Urothelium cell line (cell line): ENCODE data around the gene EIF2B2.

Source experiments
- DNase-seq: peaks from one replicate; pipeline ENCODE4 v3.0.0; 2011; ENCODE audit warnings: low spot score, mixed read lengths
- FAIRE-seq: peaks from 2 replicates; lab custom pipeline; 2011; peaks lifted over from hg19 to GRCh38; lab: Jason Lieb, UNC

EIF2B2 gene

DNA sequence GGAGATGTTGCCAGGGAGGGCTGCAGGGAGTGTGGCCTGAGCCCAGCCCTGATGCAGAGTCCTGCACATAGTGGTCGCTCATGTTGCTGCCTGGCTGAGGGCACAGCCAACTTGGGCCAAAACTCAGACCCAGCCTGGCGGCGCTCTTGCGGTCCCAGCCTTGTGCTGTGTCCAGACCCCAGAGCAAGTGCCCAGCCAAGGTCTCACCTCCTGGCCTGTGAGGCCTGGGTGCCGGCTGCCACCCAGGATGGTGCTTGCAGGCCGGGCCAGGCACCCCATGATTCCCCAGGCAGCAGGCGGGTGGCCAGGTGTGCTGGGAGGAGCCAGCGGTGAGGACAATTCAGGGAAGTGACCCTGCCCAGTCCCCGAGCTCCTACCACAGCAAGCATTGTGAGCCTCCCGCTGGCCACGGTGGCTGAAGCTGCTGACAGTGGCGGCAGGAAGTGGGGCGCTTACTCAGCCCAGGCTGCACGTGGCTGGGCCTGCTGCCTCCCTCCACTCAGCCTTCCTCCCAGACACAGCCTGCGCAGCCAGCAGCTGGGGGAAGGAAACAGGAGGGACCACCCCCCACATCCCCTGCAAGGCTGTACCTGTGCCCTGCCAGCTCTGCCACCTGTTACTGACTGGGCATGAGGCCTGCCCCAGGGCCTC, 29.6 kb upstream of the EIF2B2 start:
- FAIRE-seq, result peak; percentile 68

DNA sequence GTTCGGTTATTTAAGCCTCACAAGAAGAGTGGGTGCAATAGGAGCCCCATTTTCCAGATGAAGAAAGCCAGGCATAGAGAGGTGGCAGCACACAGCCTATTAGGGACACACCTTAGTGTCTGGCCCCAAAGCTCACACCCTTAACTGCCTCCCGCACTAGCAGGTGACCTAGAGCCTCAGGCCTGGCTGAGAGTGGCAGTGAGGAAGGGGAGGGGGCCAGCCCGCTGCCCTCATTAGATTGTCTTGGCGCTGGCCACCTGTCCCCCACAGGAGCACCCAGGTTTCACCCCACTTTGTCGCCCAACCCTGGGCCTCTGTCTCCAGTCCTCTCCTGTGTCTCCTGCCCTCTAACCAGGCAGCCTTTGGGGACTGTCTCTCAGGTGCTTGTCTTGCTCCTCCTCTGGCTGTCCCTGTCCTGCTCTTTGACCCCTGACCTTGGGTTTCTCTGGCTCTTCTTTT, 28.8 kb upstream of the EIF2B2 start:
- FAIRE-seq (no peak), DNase-seq (no peak)

More for the DNA sequence above, 29.6 kb upstream of the EIF2B2 start:
- DNase-seq, result no peak

DNA sequence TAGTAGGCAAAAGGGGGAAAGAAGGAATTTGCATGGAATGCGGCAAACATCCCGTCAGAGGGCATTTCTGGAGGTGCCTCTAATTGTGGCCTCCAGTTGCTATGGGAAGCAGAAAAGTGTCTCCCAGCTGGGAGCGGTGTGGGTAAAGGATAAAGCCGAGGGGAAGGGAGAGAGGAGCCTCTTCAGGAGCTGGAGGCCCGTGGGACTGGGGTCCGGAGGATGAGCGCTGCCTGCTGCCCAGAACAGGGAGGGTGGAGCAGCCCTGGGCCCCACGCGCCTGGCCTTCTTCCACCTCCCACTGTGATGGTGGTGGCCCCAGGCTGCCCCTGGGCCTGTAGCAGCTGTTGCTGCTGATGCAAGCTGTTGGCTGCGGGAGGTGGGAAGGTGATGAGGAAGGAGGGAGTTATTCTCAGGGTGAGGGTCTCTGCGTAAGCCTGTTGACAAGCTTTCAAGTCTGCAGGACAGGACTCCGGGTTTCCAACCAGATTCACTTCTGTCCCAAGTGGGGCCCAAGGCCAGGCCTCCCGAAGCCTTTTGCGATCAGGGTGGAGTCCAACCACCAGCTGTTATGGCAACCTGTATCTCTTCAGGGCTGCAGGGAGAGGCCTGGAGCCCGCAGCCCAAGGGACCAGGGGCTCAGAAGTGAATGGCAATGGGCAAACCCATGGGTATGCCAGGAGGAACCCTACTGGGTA, 28.2 kb upstream of the EIF2B2 start:
- DNase-seq, result no peak
- FAIRE-seq, result peak; percentile 71

DNA sequence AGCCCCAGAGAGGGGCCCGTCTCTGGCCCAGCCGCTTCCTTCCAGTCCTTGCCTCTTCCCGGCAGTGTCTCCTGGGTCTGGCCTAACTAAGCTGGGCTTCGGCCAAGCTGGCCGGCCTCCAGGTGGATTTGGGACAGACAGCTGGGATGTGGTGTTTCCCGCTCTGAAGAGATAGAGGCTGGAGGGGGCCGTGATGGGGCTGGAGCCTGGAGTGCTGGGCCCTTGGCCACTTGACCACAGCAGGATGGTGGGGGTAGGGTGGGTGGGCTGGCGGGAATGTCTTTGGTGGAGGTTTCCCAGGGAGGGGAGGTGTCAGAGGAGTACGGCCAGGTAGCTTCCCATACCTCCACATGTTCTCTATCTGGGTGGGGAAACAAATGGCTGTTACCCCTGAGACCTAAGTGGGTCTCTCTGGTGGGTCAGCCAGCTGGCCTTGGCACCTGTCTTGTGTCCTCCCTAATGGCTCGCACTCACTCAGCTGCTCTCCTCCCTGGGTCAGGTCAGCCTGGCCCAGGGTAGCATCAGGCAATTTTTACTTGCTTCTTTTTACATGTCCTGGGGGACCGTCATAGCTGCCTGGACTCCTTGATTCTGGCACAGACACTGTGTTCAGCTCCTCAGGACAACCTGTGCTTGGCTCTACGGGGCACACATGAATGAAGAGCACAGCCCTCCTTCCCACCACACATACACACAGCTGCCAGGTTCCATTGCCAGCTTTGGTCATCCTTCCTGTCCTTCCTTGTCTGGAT, 27.5 kb upstream of the EIF2B2 start:
- DNase-seq (no peak), FAIRE-seq (no peak)

DNA sequence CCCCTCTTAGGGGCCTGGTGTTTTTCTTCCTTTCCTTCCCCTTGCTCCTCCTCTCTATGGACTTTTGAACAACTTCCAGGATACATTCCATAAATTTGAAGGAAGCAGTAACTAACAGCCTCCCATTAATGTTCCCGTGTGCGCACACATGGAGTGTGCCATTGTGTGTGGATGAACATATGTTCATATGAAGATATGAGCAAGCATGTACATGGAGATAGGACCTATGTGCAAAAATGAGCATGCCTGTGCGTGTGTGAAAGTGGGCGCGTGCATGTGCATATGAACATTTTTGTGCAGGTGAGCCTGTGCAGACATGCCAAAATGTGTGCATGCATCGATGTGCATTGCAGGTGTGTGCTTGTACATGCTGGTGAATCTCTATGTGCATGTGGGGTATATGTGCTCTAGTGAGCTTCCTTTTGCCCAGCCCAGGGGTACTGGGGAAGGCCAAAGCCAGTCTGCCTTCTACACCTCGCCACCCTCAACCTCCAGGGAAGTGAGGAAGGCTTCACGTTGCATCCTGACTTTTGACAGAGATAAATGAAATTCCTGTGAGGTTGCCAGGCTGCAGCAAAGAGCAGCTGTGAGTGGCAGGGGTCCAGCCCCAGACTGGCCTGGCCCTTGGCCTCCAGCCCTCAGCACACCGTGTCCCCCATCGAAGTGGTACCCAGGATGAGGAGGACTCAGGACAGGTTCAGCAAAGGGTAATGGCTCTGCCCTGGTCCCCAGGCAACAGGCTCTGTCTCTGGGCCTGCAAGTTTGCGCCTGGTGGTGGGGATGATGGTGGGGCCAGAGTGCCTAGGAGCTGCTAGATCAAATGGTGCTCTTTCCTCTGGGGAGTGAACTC, 26.2 kb upstream of the EIF2B2 start:
- DNase-seq, result no peak
- FAIRE-seq, result peak; percentile 40

DNA sequence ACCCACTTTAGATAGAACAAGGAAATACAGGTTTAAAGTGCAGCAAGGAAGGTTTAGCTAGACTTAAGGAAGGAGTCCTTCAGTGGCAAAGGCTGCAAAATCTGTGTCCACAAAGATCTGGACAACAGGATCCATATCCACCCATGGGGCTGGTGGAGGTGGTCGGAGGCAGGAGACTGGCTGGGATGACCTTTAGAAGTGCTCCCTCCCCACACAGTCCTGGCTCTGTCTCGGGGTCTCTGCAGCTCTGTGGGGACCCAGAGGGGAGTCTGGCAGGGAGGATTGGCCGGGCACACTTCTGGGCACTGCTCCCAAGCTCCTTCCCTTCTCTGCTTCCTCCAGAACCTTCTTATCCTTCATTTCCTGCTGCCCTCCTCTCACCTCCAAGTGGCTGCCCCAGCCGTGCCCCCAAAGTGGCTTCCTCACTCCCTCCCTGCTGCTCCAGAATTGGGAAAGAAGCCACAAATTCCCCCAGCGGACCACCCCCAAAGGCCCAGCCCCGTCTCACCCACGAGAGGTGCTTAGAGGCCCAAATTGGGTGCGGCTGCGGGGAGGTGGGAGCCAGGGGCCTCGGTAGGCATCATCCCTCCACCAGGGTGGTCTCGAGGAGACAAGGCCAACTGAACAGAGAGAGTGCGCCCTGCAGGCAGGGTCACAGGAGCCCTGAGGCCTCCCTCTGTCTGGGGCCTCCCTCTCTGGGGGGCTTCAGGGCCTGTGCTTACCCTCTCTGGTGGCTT, 25.4 kb upstream of the EIF2B2 start:
- no peak for FAIRE-seq

DNA sequence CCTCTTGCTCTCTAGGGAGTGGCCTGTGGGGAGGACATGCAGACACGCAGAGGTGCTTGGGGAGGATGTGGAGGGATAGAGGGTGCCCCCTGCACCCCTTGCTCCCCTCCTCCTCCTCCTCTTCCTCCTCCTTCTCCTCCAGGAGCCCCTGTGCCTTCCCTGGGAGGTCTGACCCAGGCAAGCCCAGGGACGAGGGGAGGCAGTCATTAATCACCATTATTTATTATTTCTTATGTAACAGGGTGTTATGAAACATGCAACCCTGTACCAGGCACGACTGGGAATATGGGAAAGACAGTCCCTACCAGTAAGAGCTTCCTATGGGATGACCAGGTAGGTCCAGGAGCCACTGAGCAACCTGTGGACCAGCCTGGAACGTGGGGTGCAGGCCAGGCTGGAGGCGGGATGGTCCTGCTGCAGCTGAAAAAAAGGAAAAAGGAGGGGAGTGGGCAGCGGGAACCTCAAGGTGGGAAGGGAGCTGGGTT, 24.8 kb upstream of the EIF2B2 start:
- DNase-seq, result no peak
- no peak for FAIRE-seq

More for the DNA sequence above, 25.4 kb upstream of the EIF2B2 start:
- no peak for DNase-seq

DNA sequence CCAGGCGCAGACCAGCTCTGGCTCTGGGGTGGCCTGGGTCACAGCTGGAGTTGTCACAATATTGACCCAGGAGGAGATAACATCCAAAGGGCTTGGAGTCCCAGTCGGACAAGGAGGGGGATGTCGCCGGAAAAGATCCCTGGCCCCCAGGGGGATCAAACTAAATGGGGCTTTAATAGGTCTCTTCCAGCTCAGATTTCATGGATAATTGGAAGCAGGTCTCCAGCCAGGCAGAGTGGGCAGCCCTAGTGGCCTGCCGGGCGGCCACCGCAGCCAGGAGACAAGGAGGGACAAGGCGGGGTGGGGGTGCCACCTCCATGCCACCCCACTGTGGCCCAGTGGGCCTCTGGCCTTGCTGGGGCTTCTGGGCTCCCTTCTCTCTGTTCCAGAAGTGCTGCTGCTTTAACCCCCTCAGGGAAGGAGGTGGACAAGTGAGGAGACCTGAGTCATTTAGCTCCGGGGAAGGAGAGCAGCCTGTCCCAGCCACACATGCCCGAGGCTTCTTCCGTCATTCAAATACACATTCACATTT, 24.2 kb upstream of the EIF2B2 start:
- DNase-seq, result no peak

DNA sequence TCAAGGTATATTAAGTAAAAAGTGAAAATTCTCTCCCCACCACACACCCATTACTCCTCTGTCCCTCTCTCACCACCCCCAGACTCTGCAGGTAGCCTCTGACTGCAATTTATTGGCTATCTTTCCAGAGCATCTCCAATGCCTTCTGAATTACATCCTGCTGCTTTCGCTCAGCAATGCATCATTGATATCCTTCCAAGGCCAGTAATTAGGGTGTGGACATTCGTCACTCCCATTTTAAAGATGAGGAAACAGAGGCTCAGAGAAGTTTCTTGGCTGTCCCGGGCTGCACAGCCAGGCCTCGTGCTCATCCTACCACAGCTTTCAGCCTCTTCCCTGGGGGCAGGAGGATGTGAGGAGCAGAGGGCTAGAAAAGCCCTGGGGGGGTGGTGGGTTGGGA, 23.7 kb upstream of the EIF2B2 start:
- no peak for FAIRE-seq

More for the DNA sequence above, 24.2 kb upstream of the EIF2B2 start:
- no peak for FAIRE-seq

DNA sequence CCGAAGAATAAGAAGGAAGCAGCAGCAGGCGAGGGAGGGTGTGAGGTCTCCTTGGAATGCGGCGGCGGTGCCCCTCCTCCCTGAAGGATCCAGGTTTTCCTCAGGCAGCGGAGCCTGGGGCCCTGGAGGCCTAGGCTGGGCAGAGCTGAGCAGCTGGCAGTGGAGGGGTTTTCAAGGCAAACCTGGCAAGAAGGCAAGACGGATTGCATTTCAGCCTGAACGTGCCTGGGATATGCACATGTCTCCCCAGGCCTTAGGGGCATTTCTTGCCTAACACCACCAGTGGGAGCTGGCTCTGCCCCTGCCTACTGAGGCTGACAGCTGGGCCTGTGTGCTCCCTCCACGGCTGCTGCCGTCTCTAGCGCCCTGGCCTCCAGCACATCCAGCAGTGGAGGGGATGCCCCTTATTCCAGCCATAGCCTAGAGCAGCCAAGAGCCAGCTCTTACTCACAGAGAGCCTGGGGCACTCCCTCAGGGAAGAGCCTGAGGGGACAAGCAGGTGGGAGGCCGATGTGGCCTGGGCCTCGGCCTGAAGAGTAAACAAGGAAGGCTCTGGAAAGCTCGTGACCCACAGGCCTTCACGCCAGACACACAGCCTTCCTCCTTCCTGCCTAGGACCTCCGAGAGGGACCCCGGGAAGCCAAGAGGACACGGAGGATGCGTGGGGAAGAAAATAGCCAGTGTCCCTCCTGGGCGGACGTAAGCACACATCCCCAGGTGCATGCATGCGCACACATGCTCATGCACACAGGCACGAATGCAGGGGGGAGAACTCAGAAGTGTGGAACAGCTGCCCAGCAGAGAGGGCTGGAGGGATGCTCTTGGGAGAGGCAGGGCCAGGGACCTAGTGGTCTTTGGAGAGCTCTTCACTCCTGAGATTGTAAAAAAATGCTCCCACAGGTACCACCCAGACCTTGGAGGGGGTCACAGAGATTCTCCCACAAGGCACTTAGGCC, 23.0 kb upstream of the EIF2B2 start:
- FAIRE-seq (peak; percentile 30), DNase-seq (no peak)

More for the DNA sequence above, 23.7 kb upstream of the EIF2B2 start:
- DNase-seq, result no peak

DNA sequence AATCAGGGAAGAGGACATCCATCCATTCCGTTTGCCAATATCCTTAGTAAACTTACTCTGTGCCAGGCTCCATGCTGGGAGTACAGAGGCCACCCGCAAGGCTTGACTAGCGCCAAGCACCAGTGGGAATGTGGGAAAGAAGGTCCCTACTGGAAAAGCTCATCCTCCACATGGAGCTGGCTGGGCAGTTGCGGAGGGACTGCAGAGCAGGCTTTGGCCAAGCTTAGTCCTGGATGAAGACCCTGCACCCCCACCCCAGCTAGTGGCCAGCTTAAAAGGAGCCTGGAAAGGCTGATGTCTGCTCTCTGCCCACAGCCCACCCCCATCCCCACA, 22.4 kb upstream of the EIF2B2 start:
- FAIRE-seq (no peak), DNase-seq (no peak)

DNA sequence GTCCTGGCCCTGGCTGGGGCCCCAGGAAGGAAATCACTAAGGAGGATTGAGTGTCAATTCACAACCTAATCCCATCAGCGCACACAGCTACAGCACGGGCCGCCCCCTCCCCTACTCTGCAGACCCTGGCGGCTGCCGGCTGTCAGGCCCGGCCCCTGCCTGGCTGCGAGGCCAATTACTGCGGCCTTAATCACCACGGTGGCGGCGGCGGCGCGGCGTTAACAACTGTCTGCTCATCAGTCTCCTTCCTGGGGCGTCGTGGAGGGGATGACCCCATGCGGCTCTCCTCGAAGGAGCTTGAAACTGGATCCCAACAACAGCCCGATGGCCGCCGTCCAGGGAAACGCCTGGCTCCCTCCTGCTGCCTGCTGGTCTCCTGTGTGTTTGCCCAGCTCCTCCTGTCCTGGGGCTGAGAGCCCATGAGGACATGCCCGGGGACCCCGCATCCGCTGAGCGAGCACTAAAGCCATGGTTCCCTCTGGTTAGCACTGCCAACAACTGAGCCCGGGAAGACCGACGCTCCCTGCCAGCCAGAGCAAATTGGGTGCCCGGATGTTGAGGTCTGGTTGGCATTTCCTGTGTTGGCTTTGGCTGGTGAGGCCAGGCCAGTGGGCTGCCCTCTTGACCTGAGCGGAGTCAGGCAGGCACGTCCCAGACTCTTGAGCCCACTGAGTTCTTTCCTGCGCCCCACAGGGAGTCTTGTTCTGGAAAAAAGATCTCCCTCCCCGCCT, 21.8 kb upstream of the EIF2B2 start:
- no peak for FAIRE-seq
- DNase-seq, result no peak

DNA sequence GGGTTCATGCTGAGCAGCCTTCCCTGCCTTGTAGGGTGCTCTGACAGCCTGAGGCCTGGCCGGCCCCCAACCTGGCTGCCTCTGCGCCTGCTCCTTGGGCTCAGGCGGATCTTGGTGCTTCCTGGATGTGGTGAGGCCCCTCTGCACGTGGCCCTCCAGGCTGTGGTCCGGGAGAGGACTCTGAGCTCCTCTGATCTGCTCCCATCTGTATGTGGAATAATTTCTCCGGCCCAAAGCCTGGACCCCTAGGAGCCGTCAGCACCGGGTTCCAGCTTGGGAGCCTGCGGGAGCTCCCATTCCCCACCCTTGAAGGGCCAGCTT, 21.3 kb upstream of the EIF2B2 start:
- DNase-seq (no peak), FAIRE-seq (no peak)

DNA sequence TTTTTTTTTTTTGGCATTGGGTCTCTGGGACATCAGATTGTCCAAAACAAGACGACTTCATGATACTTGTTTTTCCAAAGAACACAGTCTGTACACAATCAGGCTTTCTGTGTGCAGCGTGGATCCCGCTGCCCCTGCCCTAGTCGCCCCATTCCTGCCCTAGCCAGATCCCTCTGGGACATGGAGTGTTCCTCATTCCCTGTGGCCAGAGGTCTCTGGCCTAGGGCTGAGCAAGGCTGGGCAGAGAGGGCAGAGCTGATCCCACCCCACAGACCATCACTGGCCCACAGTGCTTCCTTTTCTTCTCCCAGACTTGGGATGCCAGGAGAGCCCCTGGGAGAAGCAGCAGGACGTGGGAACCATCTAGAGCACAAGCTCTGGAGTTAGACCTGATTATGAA, 20.9 kb upstream of the EIF2B2 start:
- no peak for FAIRE-seq
- no peak for DNase-seq

DNA sequence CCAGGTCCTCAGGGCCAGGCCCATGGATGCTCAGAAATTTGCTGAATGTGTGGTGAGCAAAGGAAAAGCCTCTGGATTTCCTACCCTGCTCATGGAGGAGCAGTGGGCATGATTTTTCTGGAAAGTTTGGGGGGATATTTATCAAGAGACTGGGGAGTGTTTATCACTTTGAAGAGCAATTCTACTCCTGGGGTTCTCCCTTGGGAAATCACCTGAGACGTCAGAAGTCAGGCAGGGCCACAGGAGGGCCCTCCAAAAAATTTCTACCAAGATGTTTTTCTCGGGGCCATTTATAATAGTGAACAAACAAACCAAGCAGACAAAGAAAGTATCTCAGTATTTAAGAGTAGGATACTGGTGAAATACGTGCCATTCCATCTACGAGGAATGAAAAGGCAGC, 20.1 kb upstream of the EIF2B2 start:
- no peak for FAIRE-seq
- DNase-seq, result no peak

DNA sequence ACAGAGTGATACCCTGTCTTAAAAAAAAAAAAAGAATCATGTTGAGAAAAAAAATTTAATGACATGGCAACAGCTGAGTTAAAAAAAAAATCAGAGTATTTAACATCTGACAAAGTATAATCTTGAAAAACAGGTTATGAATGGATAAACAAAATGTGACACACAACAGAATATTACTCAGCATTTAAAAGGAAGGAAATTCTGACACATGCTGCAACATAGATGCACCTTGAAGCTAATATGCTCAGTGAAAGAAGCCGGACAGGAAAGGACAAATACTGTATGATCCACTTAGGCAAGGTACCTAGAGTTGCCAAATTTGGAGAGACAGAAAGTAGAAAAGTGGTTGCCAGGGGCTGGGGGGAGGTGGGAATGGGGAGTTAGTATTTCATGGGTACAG, 19.4 kb upstream of the EIF2B2 start:
- DNase-seq (no peak), FAIRE-seq (no peak)

DNA sequence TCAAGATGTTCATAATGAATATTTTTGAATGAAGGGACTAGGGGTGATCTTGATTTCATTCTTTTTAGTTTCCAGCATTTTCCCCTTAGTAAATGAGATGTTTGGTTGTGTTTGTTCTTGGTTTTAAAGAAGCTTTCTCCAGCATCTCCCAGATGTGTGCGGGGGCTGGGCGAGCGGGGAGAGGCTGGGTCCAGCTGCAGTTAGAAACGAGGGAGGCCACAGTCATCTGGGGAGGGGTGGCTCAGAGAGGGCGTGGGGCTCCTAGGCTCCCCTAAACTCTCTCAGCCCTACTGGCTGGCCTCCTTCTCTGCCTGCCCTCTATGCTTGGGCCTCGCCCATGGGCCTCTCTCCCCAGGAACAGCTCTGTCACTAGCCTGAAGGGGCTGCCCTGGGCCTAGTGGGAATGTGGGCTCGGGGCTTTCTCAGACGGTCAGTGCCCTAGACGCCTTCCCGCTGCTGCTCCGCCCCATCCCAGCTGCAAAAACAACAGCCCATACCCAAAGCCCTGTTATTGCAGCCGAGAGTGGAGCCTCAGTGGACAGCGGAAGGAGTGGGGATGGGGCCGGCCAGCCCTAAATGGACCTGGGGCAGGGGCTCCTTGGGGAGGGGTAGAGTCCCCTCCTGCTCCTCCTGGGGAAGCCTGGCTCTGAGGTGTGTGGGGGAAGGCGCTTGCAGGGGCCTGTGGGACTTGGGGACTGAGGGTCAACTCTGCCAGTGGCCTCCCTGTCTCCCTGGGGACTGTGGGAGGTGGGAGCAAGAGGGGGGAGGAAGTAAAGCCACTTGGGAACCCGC, 18.3 kb upstream of the EIF2B2 start:
- no peak for DNase-seq
- FAIRE-seq, result no peak

DNA sequence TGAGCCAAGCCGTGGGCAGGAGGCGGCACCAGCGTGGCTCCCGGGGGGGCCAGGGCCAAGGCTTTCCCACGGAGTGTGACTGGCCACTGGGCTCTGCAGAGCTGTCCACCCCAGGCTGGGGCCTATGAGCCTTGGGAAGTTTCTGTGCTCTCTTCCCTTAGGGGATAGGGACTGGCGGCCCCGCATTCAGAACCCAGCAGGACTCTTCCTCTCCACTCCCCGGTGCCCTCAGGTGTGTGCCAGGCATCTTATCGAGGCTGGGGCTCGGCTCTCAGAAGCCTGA, 17.8 kb upstream of the EIF2B2 start:
- DNase-seq, result no peak
- no peak for FAIRE-seq
